Breast epithelium (tissue), 4 donors: ENCODE data around the gene KLC1. TPM values are rescaled to one million over a fixed set of nuclear protein-coding genes. Genes with fewer than 3 reads are reported as not detected.

Experiments
- DNase-seq, 2 donors: peaks; one replicate each; pipeline ENCODE4 v3.0.0-alpha.2; 2019; ENCODE audit warnings: low spot score in 2 of 2
- H3K27ac ChIP-seq, 2 donors: fragments of 200-600 bp; sonication (generic) in 1 of 2; one replicate each; pipeline ENCODE4 v1.5.1; 2016 to 2019; ENCODE audit warnings: mild to moderate bottlenecking in 1 of 2
- H3K27me3 ChIP-seq, 2 donors: fragments of 200-600 bp; sonication (generic) in 1 of 2; one replicate each; pipeline versions ENCODE4 v1.5.1 to v1.6.0; 2017 to 2019; ENCODE audit warnings: control low read depth in 1 of 2, mild to moderate bottlenecking in 1 of 2
- H3K36me3 ChIP-seq: fragments of 200-600 bp; one replicate; pipeline ENCODE4 v1.5.1; 2019
- H3K4me1 ChIP-seq, 2 donors: fragments of 200-600 bp; sonication (generic); one replicate each; pipeline ENCODE4 v1.5.1; 2016 to 2019; ENCODE audit warnings: control low read depth in 1 of 2
- H3K4me3 ChIP-seq, 3 donors: fragments of 200-600 bp; sonication (generic); 1 replicate in 2 of 3; 2 replicates in 1 of 3; pipeline ENCODE4 v1.5.1; 2016 to 2019; ENCODE audit warnings: mild to moderate bottlenecking in 3 of 3, moderate library complexity in 2 of 3
- H3K9me3 ChIP-seq, 2 donors: fragments of 200-600 bp; sonication (generic) in 1 of 2; one replicate each; pipeline ENCODE4 v1.5.1; 2016 to 2019; ENCODE audit warnings: control low read depth in 1 of 2
- CTCF ChIP-seq, 3 donors: fragments of 450-650 bp; IDR thresholded peaks; one replicate each; pipeline ENCODE4 v1.5.1; 2016 to 2017; ENCODE audit warnings: antibody characterized with exemption in 3 of 3, mild to moderate bottlenecking in 3 of 3, moderate library complexity in 3 of 3
- POLR2A ChIP-seq: fragments of 450-650 bp; IDR thresholded peaks from one replicate; pipeline ENCODE4 v1.6.1; 2016; ENCODE audit warnings: antibody characterized with exemption, mild to moderate bottlenecking, moderate library complexity
- POLR2AphosphoS5 ChIP-seq, 3 donors: sonication (generic); formaldehyde crosslinking; IDR thresholded peaks; one replicate each; pipeline ENCODE4 v1.6.1; 2017; ENCODE audit warnings: antibody characterized with exemption in 3 of 3
- intact Hi-C: fragments of 100-400 bp; cut with DNase I; formaldehyde crosslinking; loops from one replicate; pipeline ENCODE4 v1.15.1; 2023; ENCODE audit warnings: low total_unique reads
- total RNA-seq, 3 donors: library from RNA; depleted of rRNA; stranded (reverse); fragments of >200 nt; gene quantifications; one replicate each; pipeline ENCODE4 v1.1.0, GENCODE V29; 2016

Gene KLC1
- 100 to 1,000 TPM; 222 to 275 (median 253) TPM for total RNA-seq

GRCh38 chr14:103628684-103629502, at the start of gene KLC1:
Gene KLC1 (plus strand): TSS chr14:103629211. CDS start chr14:103654565, 25,354 bp downstream.
- DNase-seq: peak; percentile 75 to 85
- Histone ChIP-seq H3K4me3 (peak within 1 kb of the TSS; percentile 97 to 99 (median 97)), H3K27me3 (no peaks in the 10 kb centered on the region), H3K27ac (peak within 1 kb of the TSS; percentile 96 to 99), H3K9me3 (no peaks in the 10 kb centered on the region), H3K36me3 (no peaks in the 10 kb centered on the region), H3K4me1 (peaks cover 5 to 12% of the 10 kb centered on the region in 2 donors)
- intact Hi-C loops: loop anchor here (2.0 kb wide), 1 partner anchor 34 kb away; no protein-coding TSS in a partner anchor
- TF ChIP-seq POLR2AphosphoS5 (IDR thresholded peaks at IDR 0.05) (peak; percentile 84 to 95 (median 93)), POLR2A (peak; percentile 71), CTCF (IDR thresholded peaks at IDR 0.05) (no peak)

- Histone ChIP-seq H3K4me3 (no peak overlapping the region), H3K4me1 (peaks cover 0 to 2% of the 10 kb centered on the region in 2 donors), H3K9me3 (no peaks in the 10 kb centered on the region), H3K27ac (peak overlapping the region; percentile 74 to 88), H3K27me3 (no peaks in the 10 kb centered on the region), H3K36me3 (no peaks in the 10 kb centered on the region)
- no peak for DNase-seq
- intact Hi-C loops: no loop called here
- TF ChIP-seq CTCF (IDR thresholded peaks at IDR 0.05) (no peak), POLR2AphosphoS5 (IDR thresholded peaks at IDR 0.05) (no peak), POLR2A (no peak)
Observed at GRCh38 chr14:103581206-103581605, 47.8 kb upstream of the KLC1 start.

- Histone ChIP-seq H3K27ac (peak overlapping the region; percentile 74 to 88), H3K9me3 (no peaks in the 10 kb centered on the region), H3K4me3 (peak overlapping the region in 2 of 3 donors; percentile 18 to 19), H3K27me3 (no peaks in the 10 kb centered on the region), H3K4me1 (no peaks in the 10 kb centered on the region), H3K36me3 (no peaks in the 10 kb centered on the region)
- intact Hi-C loops: no loop called here
- TF ChIP-seq POLR2A: no peak
- no peak for TF ChIP-seq CTCF (IDR thresholded peaks at IDR 0.05)
- peak in 1 of 3 donors; percentile 10 for TF ChIP-seq POLR2AphosphoS5 (IDR thresholded peaks at IDR 0.05)
- peak in 1 of 2 donors; percentile 81 for DNase-seq
Observed at GRCh38 chr14:103581954-103582703, 46.9 kb upstream of the KLC1 start.

- TF ChIP-seq CTCF (IDR thresholded peaks at IDR 0.05) (no peak), POLR2A (no peak), POLR2AphosphoS5 (IDR thresholded peaks at IDR 0.05) (no peak)
- intact Hi-C loops: no loop called here
- Histone ChIP-seq H3K27me3 (no peaks in the 10 kb centered on the region), H3K27ac (no peak overlapping the region), H3K4me3 (no peak overlapping the region), H3K4me1 (no peaks in the 10 kb centered on the region), H3K9me3 (no peaks in the 10 kb centered on the region), H3K36me3 (no peaks in the 10 kb centered on the region)
- no peak for DNase-seq
Observed at GRCh38 chr14:103584326-103584915, 44.6 kb upstream of the KLC1 start.
